ENCODE data around the gene TENM4. TPM values are rescaled to one million over a fixed set of nuclear protein-coding genes. Genes with fewer than 3 reads are reported as not detected.

Gene TENM4
- total and polyA plus RNA-seq, 2 of the 13 experiments (the other 11 are each of a cell fraction or from before 2014, with no cell fraction given), result not detected

GRCh38 chr11:79196950-79197349, 243.9 kb downstream of the TENM4 start (continued):
- no peak for TF ChIP-seq CEBPZ (IDR thresholded peaks at IDR 0.05; ENCODE audit: low read length)

DNA sequence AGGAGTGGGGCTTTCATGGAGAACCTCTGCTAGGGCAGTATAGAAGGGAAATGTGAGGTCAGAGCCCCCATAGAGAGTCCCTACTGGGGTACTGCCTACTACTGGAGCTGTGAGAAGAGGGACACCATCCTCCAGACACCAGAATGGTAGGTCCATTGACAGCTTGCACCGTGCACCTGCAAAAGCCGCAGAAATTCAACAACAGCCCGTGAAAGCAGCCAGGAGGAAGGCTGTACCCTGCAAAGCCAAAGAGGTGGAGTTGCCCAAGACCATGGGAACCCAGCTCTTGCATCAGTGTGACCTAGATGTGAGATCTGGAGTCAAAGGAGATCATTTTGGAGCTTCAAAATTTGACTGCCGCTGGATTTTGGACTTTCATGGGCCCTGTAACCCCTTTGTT, 245.6 kb downstream of the TENM4 start:
- Histone ChIP-seq H3K4me3 (replicated peaks in 1 of 3; ENCODE audit: insufficient read depth in 1 of 3, low read depth in 2 of 3, low read length in 3 of 3) (no peak overlapping the region), H3K4me2 (ENCODE audit: low read depth, low read length) (no peak overlapping the region), H3K36me3 (replicated peaks in 1 of 2; ENCODE audit: control insufficient read depth in 1 of 2, insufficient read depth in 2 of 2, low read length in 2 of 2) (no peaks in the 10 kb centered on the region), H3K27me3 (ENCODE audit: control insufficient read depth in 1 of 2, insufficient read depth in 2 of 2, low read length in 2 of 2) (peaks cover 0 to 7% of the 10 kb centered on the region in 2 experiments; a peak in 1 of 5 replicates), H3K9me3 (ENCODE audit: low read length) (no peaks in the 10 kb centered on the region), H2AFZ (ENCODE audit: low read length) (no peak overlapping the region), H3K27ac (ENCODE audit: extremely low read length, insufficient read depth, low read length) (no peak overlapping the region), H3K79me2 (ENCODE audit: insufficient read depth, low read length) (no peaks in the 10 kb centered on the region), H3K9ac (ENCODE audit: insufficient read depth, low read depth, low read length) (no peak overlapping the region), H3K4me1 (ENCODE audit: insufficient read depth, low read length) (no peaks in the 10 kb centered on the region), H4K20me1 (ENCODE audit: insufficient read depth, low read length) (no peaks in the 10 kb centered on the region)
- POLR2A ChIA-PET, result no interaction called here
- WGBS (ENCODE audit: low lambda C conversion rate), result 42% methylated on average over 4 of the region's 4 CpGs
- CTCF ChIA-PET (ENCODE audit: low intra/inter-chr PET ratio, low total read pairs), result no interaction called here
- DNase-seq (ENCODE audit: low spot score) (no peak), FAIRE-seq (no peak), ATAC-seq (no peak)
- no peak for TF ChIP-seq ZNF564 (CRISPR knock-in tag; IDR thresholded peaks at IDR 0.05)
- no peak for TF ChIP-seq GPN1 (CRISPR knock-in tag; IDR thresholded peaks at IDR 0.05; ENCODE audit: borderline replicate concordance)
- no peak for TF ChIP-seq MATR3 (CRISPR knock-in tag; IDR thresholded peaks at IDR 0.05)
- no peak for TF ChIP-seq DR1 (CRISPR knock-in tag; IDR thresholded peaks at IDR 0.05)
- intact Hi-C loops (cut with micrococcal nuclease; ENCODE audit: unreplicated experiment), result no loop called here
- no TSS peak for BruUV-seq (replicated peaks)
- in situ Hi-C loops (cut with HindIII; ENCODE audit: extremely low pct_ligation_motif_present, low pct_unique_long_range_greater_than_20kb), result no loop called here

Data from HepG2 (cell line).